Tibial nerve (tissue), 4 donors: ENCODE data around the gene DYRK1A.

Experiments used
- CTCF ChIP-seq, 5 experiments: fragments of 200-600 bp in 3 of 5; fragments of 450-650 bp in 2 of 5; sonication (generic) in 3 of 5; IDR thresholded peaks; one replicate each; pipeline ENCODE4 v1.5.1; 2016 to 2019; ENCODE audit warnings: antibody characterized with exemption in 5 of 5, mild to moderate bottlenecking in 3 of 5, moderate library complexity in 2 of 5
- EP300 ChIP-seq, 2 donors: sonication (generic); formaldehyde crosslinking; IDR thresholded peaks; one replicate each; pipeline ENCODE4 v1.6.1; 2017; ENCODE audit warnings: antibody characterized with exemption in 2 of 2, mild to moderate bottlenecking in 1 of 2
- POLR2A ChIP-seq, 2 donors: fragments of 450-650 bp; IDR thresholded peaks; one replicate each; pipeline ENCODE4 v1.6.1; 2017; ENCODE audit warnings: antibody characterized with exemption in 2 of 2, mild to moderate bottlenecking in 2 of 2, moderate library complexity in 2 of 2

GRCh38 chr21:37473491-37473890 lies 106.9 kb downstream of the DYRK1A start:
- no peak for TF ChIP-seq CTCF (IDR thresholded peaks at IDR 0.05)
- TF ChIP-seq POLR2A (IDR thresholded peaks at IDR 0.05): no peak
- no peak for TF ChIP-seq EP300 (IDR thresholded peaks at IDR 0.05)
